HG03139 (cell line): ENCODE results near the gene KRTAP5-11.
"Not testable (repeated sequence)": the region's sequence is repeated elsewhere in the genome, so short reads cannot be mapped to it uniquely, and the experiment has no call there.

ENCODE experiments used
- ATAC-seq: cut with Tn5 transposase; IDR thresholded peaks from one replicate; pipeline ENCODE4 v1.9.1; 2021; ENCODE audit not compliant: unreplicated experiment

Gene KRTAP5-11

DNA sequence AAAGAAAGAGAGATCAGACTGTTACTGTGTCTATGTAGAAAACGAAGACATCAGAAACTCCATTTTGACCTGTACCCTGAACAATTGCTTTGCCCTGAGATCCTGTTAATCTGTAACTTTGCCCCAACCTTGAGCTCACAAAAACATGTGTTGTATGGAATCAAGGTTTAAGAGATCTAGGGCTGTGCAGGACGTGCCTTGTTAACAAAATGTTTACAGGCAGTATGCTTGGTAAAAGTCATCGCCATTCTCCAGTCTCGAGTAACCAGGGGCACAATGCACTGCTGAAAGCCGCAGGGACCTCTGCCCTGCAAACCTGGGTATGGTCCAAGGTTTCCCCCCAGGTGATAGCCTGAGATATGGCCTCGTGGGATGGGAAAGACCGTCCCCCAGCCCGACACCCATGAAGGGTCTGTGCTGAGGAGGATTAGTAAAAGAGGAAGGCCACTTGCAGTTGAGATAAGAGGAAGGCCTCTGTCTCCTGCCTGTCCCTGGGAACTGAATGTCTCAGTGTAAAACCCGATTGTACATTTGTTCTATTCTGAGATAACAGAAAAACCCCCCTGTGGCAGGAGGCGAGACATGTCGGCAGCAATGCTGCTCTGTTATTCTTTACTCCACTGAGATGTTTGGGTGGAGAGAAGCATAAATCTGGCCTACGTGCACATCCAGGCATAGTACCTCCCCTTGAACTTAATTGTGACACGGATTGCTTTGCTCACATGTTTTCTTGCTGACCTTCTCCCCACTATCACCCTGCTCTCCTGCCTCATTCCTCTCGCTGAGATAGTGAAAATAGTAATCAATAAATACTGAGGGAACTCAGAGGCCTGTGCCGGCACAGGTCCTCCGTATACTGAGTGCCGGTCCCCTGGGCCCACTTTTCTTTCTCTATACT lies 47.7 kb downstream of the KRTAP5-11 start:
- ATAC-seq: not testable (repeated sequence)

DNA sequence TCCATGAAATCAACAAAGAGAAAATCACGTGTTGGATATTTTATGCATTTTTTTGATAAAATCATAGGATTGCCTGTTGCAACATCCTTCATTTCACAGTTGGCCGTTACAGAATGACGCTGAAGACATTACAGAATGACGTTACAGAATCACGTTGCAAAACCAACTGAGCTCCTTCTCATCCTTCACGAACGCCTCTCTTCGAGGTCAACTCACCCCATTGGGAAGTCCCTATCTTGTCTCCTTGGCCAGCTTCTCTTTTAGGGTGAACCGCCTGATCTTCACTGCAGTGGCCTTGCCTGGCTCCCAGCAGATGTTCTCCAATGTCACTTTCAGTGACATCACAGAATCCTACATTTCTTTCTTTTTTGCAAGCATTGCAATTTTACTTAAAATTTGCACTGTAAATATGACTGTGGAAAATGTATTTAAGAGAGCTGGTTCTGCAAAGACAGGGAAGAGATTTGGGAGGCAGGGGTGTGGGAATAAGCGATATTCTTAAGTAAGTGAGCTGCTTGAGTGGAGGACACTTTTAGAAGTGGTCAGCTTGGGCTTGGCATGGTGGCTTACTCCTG lies 50.6 kb downstream of the KRTAP5-11 start:
- ATAC-seq: no peak
